ENCODE measurements around the gene KIF12. TPM values are rescaled to one million over a fixed set of nuclear protein-coding genes. Genes with fewer than 3 reads are reported as not detected.
A peak's percentile ranks its signal among the peaks of the same experiment; 100 is the strongest.

Gene KIF12
- total and polyA plus RNA-seq, 8 donors, result 40.4 to 605 (median 68.3) TPM

DNA sequence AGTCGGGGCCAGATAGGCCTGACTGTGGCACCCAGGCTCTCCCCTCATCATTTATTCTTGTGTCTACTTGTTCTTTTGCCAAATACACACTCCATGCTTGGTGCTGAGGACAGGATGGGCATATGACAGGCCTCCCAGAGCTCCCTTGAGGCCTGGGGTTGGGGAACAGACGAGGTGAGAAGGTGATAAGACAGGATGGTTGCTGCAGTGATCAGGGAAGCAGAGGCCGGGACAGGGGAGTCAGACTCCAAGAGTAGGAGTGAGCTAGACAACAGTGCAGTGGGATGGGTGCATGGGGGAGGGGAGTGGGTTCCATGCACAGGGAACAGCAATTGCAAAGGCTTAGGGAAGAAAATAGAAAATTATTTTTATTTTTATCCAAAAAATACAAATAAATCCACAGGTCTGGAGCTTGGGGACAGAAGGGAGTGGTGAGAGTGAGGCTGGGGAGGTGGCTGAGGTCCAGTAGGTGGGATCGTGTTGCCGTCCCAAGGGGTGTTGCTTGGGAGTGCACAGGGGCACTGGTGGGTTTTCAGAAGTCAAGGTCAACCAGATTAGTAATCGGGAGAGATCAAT, 17.6 kb downstream of the KIF12 start:
- H3K27me3 ChIP-seq, result no peaks in the 10 kb centered on the region
- H3K4me3 ChIP-seq, result no peak overlapping the region
- FAIRE-seq (no peak), DNase-seq (peak in 1 of 6 donors; percentile 46), ATAC-seq (peak; percentile 15 to 35 (median 28))
- WGBS, 2 donors, result 16 to 22% methylated on average over 6 of the region's 6 CpGs
- H3K27ac ChIP-seq, result peak overlapping the region; percentile 37 to 82 (median 68)
- intact Hi-C loops (cut with DNase I), result loop anchor here in 1 of 3 donors (5.0 kb wide), 1 partner anchor 211 kb away; no protein-coding TSS in a partner anchor
- H3K9me3 ChIP-seq, result no peaks in the 10 kb centered on the region
- TF ChIP-seq, protein P1, sequence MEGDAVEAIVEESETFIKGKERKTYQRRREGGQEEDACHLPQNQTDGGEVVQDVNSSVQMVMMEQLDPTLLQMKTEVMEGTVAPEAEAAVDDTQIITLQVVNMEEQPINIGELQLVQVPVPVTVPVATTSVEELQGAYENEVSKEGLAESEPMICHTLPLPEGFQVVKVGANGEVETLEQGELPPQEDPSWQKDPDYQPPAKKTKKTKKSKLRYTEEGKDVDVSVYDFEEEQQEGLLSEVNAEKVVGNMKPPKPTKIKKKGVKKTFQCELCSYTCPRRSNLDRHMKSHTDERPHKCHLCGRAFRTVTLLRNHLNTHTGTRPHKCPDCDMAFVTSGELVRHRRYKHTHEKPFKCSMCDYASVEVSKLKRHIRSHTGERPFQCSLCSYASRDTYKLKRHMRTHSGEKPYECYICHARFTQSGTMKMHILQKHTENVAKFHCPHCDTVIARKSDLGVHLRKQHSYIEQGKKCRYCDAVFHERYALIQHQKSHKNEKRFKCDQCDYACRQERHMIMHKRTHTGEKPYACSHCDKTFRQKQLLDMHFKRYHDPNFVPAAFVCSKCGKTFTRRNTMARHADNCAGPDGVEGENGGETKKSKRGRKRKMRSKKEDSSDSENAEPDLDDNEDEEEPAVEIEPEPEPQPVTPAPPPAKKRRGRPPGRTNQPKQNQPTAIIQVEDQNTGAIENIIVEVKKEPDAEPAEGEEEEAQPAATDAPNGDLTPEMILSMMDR (IDR thresholded peaks at IDR 0.05), result no peak
- H3K4me1 ChIP-seq, result peaks cover 40 to 51% (median 46%) of the 10 kb centered on the region in 3 donors
- H3K36me3 ChIP-seq, result no peaks in the 10 kb centered on the region

DNA sequence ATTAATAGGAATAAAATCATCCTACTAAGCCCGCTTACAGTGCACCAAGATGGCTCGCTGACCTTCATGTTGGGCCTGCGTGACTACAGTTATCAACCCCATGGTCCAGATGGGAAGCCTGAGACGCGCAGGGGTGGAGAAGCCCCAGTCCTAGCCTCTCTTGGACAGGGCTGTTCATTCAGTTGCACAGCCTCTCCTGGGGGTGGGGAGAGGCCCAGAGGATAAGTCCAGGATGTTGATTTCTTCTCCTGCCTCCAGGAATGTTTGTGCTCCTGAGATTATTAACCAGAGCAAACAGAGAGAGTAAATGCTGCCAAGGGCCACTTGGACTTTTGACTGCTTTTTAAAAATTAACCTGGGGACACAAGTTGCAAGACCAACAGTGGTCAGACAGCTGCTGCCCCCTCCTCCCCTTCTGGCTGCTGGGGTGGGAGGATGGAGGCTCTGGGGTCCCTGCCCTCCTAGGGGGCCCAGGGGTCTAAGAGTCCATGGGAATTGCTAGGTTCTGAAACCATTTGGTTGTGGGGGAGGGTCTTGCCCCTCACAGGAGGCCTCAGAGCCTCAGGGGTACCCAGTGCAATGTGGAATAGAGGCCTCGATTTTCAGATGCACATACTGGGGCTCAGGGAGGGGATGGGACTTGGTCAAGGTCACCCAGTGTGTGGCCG, 18.2 kb downstream of the KIF12 start:
- 6 to 9% methylated on average over 7 of the region's 7 CpGs for WGBS, 2 donors
- Histone ChIP-seq H3K4me3 (no peak overlapping the region), H3K27me3 (no peaks in the 10 kb centered on the region), H3K4me1 (peaks cover 40 to 51% (median 46%) of the 10 kb centered on the region in 3 donors), H3K27ac (peak overlapping the region; percentile 37 to 82 (median 68)), H3K36me3 (no peaks in the 10 kb centered on the region), H3K9me3 (no peaks in the 10 kb centered on the region)
- peak; percentile 74 to 81 (median 76) for ATAC-seq
- TF ChIP-seq, protein P1 (IDR thresholded peaks at IDR 0.05), result no peak
- no peak for FAIRE-seq
- peak in 4 of 6 donors; percentile 54 to 82 (median 74) for DNase-seq
- intact Hi-C loops (cut with DNase I), result loop anchor here in 1 of 3 donors (5.0 kb wide), 1 partner anchor 211 kb away; no protein-coding TSS in a partner anchor

DNA sequence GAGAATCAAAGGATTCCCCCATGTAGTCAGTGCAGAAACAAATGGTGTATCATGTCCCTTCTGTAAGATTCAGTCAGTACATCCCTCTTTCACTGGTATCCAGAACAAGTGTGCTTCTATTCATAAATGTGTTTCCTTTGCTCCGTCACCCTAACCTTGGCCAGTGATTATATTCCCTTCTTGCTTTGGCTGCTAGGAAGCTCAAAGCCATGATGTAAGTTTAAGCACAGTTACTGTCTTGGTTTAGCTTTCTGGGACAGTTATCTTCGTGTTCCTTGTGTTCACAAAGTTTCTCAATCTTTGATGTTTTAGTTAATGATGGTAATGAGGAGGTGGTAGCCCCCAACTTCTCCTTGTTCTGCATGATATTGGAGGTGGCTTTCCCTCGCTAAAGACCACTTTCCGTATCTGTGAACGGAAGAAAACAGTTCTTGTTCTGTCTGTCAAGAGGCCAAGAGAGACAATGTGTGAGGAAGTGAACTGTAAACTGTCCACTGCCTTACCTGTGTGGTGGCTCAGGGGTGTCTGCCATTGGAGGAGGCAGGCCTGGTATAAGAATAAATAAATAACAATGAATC, 18.8 kb downstream of the KIF12 start:
- Histone ChIP-seq H3K4me1 (peaks cover 40 to 51% (median 46%) of the 10 kb centered on the region in 3 donors), H3K27me3 (no peaks in the 10 kb centered on the region), H3K4me3 (no peak overlapping the region), H3K9me3 (no peaks in the 10 kb centered on the region), H3K27ac (peak overlapping the region; percentile 37 to 82 (median 68)), H3K36me3 (no peaks in the 10 kb centered on the region)
- FAIRE-seq (no peak), DNase-seq (no peak), ATAC-seq (peak in 3 of 4 donors; percentile 19 to 25 (median 19))
- WGBS, 2 donors, result 57 to 59% methylated on average over 5 of the region's 5 CpGs
- TF ChIP-seq, protein P1 (IDR thresholded peaks at IDR 0.05), result no peak
- intact Hi-C loops (cut with DNase I), result loop anchor here in 1 of 3 donors (5.0 kb wide), 1 partner anchor 212 kb away; no protein-coding TSS in a partner anchor

DNA sequence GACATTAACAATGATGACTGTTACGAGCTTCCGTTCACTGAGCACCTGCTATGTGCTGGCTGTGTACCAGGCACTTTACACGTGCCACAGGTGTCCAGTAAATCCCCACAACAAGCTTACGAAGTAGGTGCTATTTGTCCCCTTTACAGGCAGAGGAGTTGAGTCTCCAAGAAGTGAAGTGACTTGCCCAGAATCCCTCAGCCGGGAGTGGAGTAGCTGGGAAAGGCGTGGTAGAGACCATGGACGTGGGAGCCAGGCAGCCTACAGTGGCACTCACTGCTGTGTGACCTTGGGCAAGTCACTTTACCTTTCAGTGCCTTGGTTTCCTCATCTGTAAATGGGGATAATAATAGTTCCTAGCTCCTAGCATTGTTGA, 20.3 kb downstream of the KIF12 start:
- 55 to 61% methylated on average over 7 of the region's 7 CpGs for WGBS, 2 donors
- DNase-seq (no peak), ATAC-seq (no peak), FAIRE-seq (no peak)
- intact Hi-C loops (cut with DNase I), result no loop called here
- TF ChIP-seq, protein P1 (IDR thresholded peaks at IDR 0.05), result no peak
- H3K4me1 ChIP-seq, result peaks cover 40 to 51% (median 46%) of the 10 kb centered on the region in 3 donors
- no peaks in the 10 kb centered on the region for H3K9me3 ChIP-seq
- H3K27ac ChIP-seq, result peak overlapping the region in 3 of 4 donors; percentile 25 to 67 (median 61)
- no peaks in the 10 kb centered on the region for H3K27me3 ChIP-seq
- H3K36me3 ChIP-seq, result no peaks in the 10 kb centered on the region
- H3K4me3 ChIP-seq, result no peak overlapping the region
